ENCODE results near the gene DNAH9. TPM values are rescaled to one million over a fixed set of nuclear protein-coding genes. Genes with fewer than 3 reads are reported as not detected.

DNAH9 gene
- total and polyA plus RNA-seq, 4 donors, result under 0.01 to 0.09 TPM; not detected in 2

DNA sequence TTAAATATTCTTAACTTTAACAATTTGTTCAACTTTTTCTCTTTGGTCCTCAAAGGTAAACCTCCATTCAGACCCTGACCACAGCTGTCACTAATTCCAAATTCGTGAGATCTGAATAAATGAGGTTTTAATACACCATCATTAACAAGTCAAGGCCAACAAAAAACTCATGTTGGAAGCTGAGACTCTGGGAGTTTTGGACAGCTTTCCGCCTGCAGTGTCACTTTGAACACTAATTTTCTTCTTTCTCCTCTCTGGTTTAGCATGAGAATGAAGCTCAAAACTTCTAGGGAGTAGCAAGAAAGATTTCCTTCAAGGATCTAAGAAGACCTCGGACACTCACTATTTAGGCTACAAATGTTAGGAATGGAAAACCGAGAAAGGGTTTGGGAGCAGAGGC, 32.7 kb upstream of the DNAH9 start:
- no peaks in the 10 kb centered on the region for H3K9me3 ChIP-seq (ENCODE audit: control insufficient read depth in 4 of 4, low read length in 3 of 4)
- H3K4me1 ChIP-seq (ENCODE audit: control insufficient read depth in 4 of 4, insufficient read depth in 4 of 4, low read length in 3 of 4), result no peaks in the 10 kb centered on the region
- no peak overlapping the region for H3K4me3 ChIP-seq (ENCODE audit: low read depth in 1 of 3, low read length in 3 of 3)
- H3K36me3 ChIP-seq (ENCODE audit: control insufficient read depth in 4 of 4, insufficient read depth in 3 of 4, low read depth in 1 of 4, low read length in 3 of 4), result no peaks in the 10 kb centered on the region
- TF ChIP-seq RXRA (IDR thresholded peaks at IDR 0.05), result no peak
- no peak for TF ChIP-seq FOXA1 (IDR thresholded peaks at IDR 0.05)
- TF ChIP-seq HNF4G (IDR thresholded peaks at IDR 0.05), result no peak
- TF ChIP-seq RAD21 (IDR thresholded peaks at IDR 0.05), result no peak
- TF ChIP-seq, protein P1, sequence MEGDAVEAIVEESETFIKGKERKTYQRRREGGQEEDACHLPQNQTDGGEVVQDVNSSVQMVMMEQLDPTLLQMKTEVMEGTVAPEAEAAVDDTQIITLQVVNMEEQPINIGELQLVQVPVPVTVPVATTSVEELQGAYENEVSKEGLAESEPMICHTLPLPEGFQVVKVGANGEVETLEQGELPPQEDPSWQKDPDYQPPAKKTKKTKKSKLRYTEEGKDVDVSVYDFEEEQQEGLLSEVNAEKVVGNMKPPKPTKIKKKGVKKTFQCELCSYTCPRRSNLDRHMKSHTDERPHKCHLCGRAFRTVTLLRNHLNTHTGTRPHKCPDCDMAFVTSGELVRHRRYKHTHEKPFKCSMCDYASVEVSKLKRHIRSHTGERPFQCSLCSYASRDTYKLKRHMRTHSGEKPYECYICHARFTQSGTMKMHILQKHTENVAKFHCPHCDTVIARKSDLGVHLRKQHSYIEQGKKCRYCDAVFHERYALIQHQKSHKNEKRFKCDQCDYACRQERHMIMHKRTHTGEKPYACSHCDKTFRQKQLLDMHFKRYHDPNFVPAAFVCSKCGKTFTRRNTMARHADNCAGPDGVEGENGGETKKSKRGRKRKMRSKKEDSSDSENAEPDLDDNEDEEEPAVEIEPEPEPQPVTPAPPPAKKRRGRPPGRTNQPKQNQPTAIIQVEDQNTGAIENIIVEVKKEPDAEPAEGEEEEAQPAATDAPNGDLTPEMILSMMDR (IDR thresholded peaks at IDR 0.05; ENCODE audit: low read depth, low read length, missing input control), result no peak
- TF ChIP-seq, protein P2, sequence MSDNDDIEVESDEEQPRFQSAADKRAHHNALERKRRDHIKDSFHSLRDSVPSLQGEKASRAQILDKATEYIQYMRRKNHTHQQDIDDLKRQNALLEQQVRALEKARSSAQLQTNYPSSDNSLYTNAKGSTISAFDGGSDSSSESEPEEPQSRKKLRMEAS (IDR thresholded peaks at IDR 0.05), result no peak
- TF ChIP-seq, protein P3, sequence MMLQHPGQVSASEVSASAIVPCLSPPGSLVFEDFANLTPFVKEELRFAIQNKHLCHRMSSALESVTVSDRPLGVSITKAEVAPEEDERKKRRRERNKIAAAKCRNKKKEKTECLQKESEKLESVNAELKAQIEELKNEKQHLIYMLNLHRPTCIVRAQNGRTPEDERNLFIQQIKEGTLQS (IDR thresholded peaks at IDR 0.05), result no peak
- TF ChIP-seq GABPA (IDR thresholded peaks at IDR 0.05 in 1 of 2, conservative IDR thresholded peaks at IDR 0.05 in 1 of 2), result no peak
- no peak for TF ChIP-seq FOXA2 (IDR thresholded peaks at IDR 0.05)
- TF ChIP-seq HNF4A (conservative IDR thresholded peaks at IDR 0.05), result no peak
- TF ChIP-seq EGR1 (IDR thresholded peaks at IDR 0.05; ENCODE audit: low read depth in 2 of 2), result no peak
- peaks cover 0 to 5% (median 0%) of the 10 kb centered on the region in 4 donors for H3K27me3 ChIP-seq (ENCODE audit: control insufficient read depth in 4 of 4, insufficient read depth in 4 of 4, low read length in 3 of 4)
- no peak overlapping the region for H3K27ac ChIP-seq (ENCODE audit: low read depth in 1 of 2, low read length in 2 of 2)
- 40% methylated on average over 4 of the region's 4 CpGs for WGBS
- H3K9ac ChIP-seq (ENCODE audit: low read depth in 1 of 2, low read length in 2 of 2), result no peak overlapping the region
- DNase-seq (ENCODE audit: low spot score), result no peak

DNA sequence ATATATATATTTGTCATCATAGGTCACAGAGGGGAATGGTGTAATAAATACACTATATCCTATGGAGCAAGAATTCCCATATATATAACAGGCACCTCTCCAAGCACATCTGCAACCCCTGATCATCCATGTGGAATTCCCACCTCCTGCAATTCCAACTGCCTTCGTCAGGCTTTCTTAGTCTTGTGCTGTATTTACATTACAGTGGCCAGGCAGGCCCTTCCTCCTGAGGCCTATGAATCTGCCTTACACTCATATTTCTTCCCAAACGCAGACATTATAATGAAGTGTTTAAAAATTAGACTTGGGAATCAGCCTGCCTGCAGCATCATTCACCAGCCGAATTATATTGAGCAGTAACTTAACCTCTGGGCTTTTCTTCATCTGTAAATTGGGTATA, 19.3 kb upstream of the DNAH9 start:
- 84% methylated on average over 3 of the region's 3 CpGs for WGBS
- peaks cover 0 to 4% (median 0%) of the 10 kb centered on the region in 4 donors for H3K9me3 ChIP-seq (ENCODE audit: control insufficient read depth in 4 of 4, low read length in 3 of 4)

More for the DNA sequence above, 19.3 kb upstream of the DNAH9 start:
- no peak overlapping the region for H3K9ac ChIP-seq (ENCODE audit: low read depth in 1 of 2, low read length in 2 of 2)
- no peaks in the 10 kb centered on the region for H3K4me1 ChIP-seq (ENCODE audit: control insufficient read depth in 4 of 4, insufficient read depth in 4 of 4, low read length in 3 of 4)
- no peak for TF ChIP-seq RAD21 (IDR thresholded peaks at IDR 0.05)
- TF ChIP-seq GABPA (IDR thresholded peaks at IDR 0.05 in 1 of 2, conservative IDR thresholded peaks at IDR 0.05 in 1 of 2), result no peak
- no peak for TF ChIP-seq JUND (IDR thresholded peaks at IDR 0.05)
- TF ChIP-seq, protein P1 (IDR thresholded peaks at IDR 0.05; ENCODE audit: low read depth, low read length, missing input control), result no peak
- no peak for TF ChIP-seq EGR1 (IDR thresholded peaks at IDR 0.05; ENCODE audit: low read depth in 2 of 2)
- no peak for TF ChIP-seq FOXA1 (IDR thresholded peaks at IDR 0.05)
- no peak for TF ChIP-seq SP1 (IDR thresholded peaks at IDR 0.05)
- TF ChIP-seq HNF4G (IDR thresholded peaks at IDR 0.05), result no peak
- TF ChIP-seq YY1 (IDR thresholded peaks at IDR 0.05), result no peak
- H3K27ac ChIP-seq (ENCODE audit: low read depth in 1 of 2, low read length in 2 of 2), result no peak overlapping the region
- H3K36me3 ChIP-seq (ENCODE audit: control insufficient read depth in 4 of 4, insufficient read depth in 3 of 4, low read depth in 1 of 4, low read length in 3 of 4), result no peaks in the 10 kb centered on the region
- no peak for DNase-seq (ENCODE audit: low spot score)
- no peak overlapping the region for H3K4me3 ChIP-seq (ENCODE audit: low read depth in 1 of 3, low read length in 3 of 3)
- H3K27me3 ChIP-seq (ENCODE audit: control insufficient read depth in 4 of 4, insufficient read depth in 4 of 4, low read length in 3 of 4), result no peaks in the 10 kb centered on the region

All from liver (tissue), 9 donors.